Smooth muscle cell of the coronary artery (primary cell): ENCODE data around the gene TMEM59. TPM values are rescaled to one million over a fixed set of nuclear protein-coding genes. Genes with fewer than 3 reads are reported as not detected.

ENCODE experiments used
- total RNA-seq: library from RNA; depleted of rRNA; stranded (reverse); fragments of >200 nt; gene quantifications from 2 replicates; pipeline ENCODE4 v1.2.3, GENCODE V29; 2014; ENCODE audit warnings: low replicate concordance

Gene TMEM59, protein sequence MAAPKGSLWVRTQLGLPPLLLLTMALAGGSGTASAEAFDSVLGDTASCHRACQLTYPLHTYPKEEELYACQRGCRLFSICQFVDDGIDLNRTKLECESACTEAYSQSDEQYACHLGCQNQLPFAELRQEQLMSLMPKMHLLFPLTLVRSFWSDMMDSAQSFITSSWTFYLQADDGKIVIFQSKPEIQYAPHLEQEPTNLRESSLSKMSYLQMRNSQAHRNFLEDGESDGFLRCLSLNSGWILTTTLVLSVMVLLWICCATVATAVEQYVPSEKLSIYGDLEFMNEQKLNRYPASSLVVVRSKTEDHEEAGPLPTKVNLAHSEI
- 312 and 606 TPM in 2 replicates for total RNA-seq

DNA sequence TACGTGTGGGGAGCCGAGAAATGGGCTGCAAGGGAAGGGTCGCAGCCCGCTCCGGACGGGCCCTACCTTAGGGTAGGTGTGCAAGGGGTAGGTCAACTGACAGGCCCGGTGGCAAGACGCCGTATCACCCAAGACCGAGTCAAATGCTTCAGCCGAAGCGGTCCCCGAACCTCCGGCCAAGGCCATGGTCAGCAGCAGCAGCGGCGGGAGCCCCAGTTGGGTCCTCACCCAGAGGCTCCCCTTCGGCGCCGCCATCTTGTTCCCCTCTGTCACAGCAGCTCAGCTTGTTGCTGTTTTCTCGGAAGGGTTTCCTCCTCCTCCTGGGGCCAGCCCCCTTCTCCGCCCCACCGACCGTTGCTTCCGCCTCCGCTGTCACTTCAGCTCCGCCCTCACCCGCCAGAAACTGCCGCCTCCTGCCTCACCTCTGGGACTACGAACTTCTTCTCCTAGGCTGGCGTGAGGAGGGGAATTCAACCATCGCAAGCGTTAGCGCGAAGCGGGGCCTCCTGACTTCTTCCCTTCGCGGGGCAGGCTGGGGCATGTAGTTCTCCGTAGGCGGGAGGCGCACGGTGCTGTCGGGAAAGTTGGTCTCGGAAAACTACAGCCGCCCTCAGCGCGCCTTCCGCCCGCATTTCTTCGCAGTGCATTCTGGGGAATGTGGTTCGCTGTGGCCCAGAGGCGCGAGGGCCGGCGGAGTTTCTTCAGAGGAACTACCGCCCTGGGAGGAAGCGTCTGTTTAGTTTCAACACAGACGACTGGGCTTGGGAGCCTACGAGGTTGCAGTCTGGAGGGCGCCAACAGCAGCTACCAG, at the start of gene TMEM59, which contains the start of gene TCEANC2:
Gene TMEM59, minus strand, starts transcription at position 271 of the 811 bp plus-strand sequence. Its CDS starts 16 bp downstream, at position 255.
Gene TCEANC2, plus strand, starts transcription at position 675 of the 811 bp plus-strand sequence. CDS start 815 bp downstream, outside the sequence.

DNA sequence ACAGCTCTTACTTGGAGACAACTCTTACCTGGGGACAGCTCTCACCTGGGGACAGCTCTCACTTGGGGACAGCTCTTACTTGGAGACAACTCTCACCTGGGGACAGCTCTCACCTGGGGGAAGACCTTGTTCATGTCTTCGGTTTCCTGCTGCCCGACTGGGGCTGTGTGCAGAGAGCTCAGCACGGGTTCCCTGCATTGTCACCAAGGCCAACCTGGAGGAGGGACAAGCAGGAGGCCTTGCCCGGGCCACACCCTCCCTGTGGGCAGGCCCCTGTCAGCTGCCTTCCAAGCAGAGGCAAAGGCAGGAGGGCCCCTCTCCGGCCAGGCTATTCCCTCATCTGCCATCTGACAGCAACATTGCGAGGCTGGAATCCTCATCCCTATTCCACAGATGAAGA, 35.0 kb downstream of the TMEM59 start, which contains the start of gene LDLRAD1:
Gene LDLRAD1, minus strand, starts transcription at position 208 of the 400 bp plus-strand sequence. Its CDS starts 74 bp downstream, at position 134.

Other genes starting within 250 kb of the TMEM59 start
- 5.9 and 9.3 TPM in 2 replicates for gene NDC1, start 214.9 kb downstream of the TMEM59 start, total RNA-seq
- gene YIPF1, start 163.4 kb downstream of the TMEM59 start, total RNA-seq = 14.4 and 20.6 TPM in 2 replicates
- not detected in 2 replicates for gene DIO1, start 159.0 kb downstream of the TMEM59 start, total RNA-seq
- 9.5 and 18.8 TPM in 2 replicates for gene IFT25, start 107.5 kb downstream of the TMEM59 start, total RNA-seq
- 9.5 and 27.1 TPM in 2 replicates for gene LRRC42, start 106.9 kb downstream of the TMEM59 start, total RNA-seq
- gene LDLRAD1, start 35.0 kb downstream of the TMEM59 start, total RNA-seq = not detected in 2 replicates
- gene TCEANC2, start 404 bp upstream of the TMEM59 start, total RNA-seq = 2.6 and 4.4 TPM in 2 replicates
- gene CDCP2, start 99.8 kb upstream of the TMEM59 start, total RNA-seq = not detected in 2 replicates
- 3.5 and 3.7 TPM in 2 replicates for gene CYB5RL, start 146.8 kb upstream of the TMEM59 start, total RNA-seq
- 25.7 and 47.0 TPM in 2 replicates for gene MRPL37, start 147.0 kb upstream of the TMEM59 start, total RNA-seq